Stimulated activated CD8-positive, alpha-beta memory T cell treated with anti-CD3 and anti-CD28 coated beads, Interleukin-7, amount 100 ng/mL, for 48 hours (primary cell): ENCODE data around the gene MAG.

Experiments used
- DNase-seq, 2 donors: peaks; one replicate each; pipeline ENCODE4 v3.0.0-alpha.2; 2020; ENCODE audit warnings: low read depth in 1 of 2; ENCODE audit errors: extremely low read depth in 1 of 2

Gene MAG

DNA sequence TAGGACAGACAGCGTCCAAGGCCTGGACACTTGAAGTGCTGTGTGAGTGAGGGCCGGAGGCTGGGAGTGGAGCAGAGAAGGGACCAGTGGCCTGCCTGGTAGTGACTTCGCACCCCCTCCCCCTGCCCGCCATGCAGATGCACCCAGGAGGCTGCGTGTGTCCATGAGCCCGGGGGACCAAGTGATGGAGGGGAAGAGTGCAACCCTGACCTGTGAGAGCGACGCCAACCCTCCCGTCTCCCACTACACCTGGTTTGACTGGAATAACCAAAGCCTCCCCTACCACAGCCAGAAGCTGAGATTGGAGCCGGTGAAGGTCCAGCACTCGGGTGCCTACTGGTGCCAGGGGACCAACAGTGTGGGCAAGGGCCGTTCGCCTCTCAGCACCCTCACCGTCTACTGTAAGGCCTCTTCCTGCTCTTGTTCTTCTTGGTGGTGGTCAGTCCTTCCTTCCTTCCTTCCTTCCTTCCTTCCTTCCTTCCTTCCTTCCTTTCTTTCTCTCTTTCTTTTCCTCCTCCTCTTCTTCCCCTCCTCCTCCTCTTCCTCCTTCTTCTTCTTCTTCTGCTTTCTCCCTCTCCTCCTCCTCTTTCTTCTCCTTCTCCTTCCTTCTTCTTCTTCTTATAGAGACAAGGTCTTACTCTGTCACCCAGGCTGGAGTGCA lies 49.7 kb downstream of the MAG start:
- DNase-seq = no peak

DNA sequence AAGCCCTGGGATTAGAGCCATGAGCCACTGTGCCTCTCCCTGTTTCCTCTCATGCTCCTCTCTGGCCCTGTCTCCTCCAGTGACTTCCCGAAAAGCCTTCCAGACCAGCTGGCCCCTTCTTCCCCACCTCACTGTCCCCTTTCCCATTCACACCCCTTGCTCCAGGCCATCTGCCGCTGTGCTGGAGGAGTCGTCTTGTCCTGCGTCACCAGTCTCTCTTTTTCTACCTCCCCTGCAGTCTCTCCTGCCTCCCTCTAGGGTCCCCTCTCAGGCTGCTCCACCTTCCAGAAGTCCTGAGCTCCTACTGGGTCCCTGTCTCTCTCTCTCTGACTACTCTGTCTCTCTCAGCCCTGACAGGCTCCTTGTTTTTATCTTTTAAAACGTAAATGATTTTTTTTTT lies 50.5 kb downstream of the MAG start:
- DNase-seq = no peak

DNA sequence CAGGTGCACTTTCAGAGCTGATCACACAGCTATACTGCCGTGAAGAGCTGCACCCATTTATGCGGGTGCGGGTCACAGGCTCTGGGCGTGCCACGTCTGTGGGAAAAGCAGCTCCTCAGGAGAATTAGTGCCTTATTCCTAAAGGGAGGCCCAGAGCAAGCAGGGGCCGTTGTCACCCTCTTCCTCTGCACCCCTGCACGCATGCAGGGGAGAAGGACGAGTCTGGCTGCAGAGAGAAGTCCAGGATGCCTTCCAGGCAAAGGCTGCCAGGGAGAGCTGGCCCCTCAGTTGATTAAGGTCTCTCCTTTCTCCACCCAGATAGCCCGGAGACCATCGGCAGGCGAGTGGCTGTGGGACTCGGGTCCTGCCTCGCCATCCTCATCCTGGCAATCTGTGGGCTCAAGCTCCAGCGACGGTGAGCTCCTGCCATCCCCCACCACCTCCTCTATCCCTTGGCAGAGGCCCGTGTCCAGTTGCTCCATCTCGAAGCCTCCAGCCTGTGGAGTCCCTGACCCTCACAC lies 52.6 kb downstream of the MAG start:
- no peak for DNase-seq

DNA sequence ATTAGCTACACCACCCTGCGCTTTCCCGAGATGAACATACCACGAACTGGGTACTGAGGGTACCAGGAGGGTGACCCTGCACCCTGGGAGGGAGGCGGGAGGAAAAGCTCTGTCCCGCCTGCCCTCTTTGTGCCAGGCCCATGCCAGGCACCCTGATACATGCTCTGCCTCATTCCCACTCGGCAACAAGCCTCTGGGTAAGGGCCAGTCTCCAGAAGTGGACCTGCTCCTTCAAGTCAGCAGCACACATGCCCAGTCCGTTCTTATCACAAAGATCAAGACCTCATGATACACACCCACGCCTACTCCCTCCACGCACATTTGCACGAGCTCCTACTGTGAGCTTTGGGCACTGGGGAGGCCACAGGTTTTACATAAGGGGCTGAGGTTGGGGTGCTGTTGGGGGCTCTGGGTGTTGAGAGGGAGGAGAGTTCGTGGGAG lies 53.7 kb downstream of the MAG start:
- DNase-seq = no peak

DNA sequence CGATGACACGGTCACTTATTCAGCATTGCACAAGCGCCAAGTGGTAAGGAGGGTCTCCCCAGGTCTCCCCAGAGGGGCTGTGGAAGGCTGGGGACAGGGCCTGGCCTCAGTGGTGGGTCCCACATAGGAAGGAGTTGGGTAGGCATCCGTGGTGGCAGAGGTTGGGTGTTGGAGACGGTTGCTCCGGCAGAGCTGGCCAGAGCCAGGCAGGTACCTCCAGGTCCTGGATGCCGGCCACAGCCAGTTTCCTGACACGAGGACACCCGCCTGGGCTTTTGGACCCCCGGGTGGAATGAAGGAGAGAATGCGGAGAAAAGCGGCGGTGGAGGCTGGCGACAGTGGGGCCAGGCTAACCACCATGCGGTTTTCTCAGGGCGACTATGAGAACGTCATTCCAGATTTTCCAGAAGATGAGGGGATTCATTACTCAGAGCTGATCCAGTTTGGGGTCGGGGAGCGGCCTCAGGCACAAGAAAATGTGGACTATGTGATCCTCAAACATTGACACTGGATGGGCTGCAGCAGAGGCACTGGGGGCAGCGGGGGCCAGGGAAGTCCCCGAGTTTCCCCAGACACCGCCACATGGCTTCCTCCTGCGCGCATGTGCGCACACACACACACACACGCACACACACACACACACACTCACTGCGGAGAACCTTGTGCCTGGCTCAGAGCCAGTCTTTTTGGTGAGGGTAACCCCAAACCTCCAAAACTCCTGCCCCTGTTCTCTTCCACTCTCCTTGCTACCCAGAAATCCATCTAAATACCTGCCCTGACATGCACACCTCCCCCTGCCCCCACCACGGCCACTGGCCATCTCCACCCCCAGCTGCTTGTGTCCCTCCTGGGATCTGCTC lies 54.5 kb downstream of the MAG start:
- DNase-seq = peak; percentile 41 to 73

DNA sequence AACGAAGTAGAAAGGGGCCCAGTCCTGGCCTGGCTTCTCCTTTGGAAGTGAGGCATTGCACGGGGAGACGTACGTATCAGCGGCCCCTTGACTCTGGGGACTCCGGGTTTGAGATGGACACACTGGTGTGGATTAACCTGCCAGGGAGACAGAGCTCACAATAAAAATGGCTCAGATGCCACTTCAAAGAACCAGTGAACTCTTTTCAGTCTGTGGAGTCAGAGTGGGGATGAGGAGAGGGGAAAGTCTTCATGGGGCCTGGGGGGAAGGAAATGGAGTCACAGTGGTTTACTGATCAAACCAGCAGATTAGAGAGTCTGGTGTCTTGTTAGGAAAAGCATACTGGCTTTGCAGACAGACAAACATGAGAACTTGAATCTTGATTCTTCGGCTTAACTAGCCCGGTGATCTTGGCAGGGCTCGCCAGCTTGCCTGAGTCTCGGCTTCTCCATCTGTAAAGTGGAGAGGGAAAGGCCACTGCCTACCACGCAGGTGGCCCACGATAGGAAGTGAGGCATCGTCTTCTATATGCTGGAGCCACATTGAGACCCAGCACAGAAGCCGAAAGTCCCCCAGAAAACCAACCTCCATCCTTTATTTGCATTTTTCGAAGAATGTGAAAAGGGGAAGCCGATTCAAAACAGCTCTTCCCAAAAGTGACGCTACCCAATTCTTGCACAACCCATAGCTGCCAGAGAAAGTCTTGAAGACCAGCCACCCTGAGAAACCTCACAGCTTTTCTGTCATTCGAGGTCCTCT lies 55.4 kb downstream of the MAG start, which contains the start of gene FFAR1:
FFAR1 (plus strand) TSS at position 732 of the 759 bp plus-strand sequence. CDS start 3,650 bp downstream, outside the sequence.
- peak in 1 of 2 donors; percentile 80 for DNase-seq

DNA sequence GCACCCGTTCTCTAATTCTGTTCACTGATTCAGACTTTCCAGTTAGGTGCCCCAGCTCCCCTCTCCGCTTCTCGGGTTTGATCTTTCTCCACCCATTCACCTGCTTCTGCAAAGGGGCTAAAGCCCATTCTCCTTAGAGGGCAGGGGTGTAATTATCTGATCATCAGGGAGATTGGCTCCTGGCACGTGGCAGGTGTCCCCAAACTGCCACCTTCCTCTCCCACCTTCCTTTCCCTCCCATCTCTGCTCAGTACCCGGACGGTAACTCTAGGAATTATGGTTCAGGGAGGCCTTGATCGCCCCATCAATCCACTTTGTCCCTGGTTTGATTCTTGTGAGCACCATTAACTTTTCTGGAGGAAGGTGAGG lies 56.0 kb downstream of the MAG start:
- no peak for DNase-seq

DNA sequence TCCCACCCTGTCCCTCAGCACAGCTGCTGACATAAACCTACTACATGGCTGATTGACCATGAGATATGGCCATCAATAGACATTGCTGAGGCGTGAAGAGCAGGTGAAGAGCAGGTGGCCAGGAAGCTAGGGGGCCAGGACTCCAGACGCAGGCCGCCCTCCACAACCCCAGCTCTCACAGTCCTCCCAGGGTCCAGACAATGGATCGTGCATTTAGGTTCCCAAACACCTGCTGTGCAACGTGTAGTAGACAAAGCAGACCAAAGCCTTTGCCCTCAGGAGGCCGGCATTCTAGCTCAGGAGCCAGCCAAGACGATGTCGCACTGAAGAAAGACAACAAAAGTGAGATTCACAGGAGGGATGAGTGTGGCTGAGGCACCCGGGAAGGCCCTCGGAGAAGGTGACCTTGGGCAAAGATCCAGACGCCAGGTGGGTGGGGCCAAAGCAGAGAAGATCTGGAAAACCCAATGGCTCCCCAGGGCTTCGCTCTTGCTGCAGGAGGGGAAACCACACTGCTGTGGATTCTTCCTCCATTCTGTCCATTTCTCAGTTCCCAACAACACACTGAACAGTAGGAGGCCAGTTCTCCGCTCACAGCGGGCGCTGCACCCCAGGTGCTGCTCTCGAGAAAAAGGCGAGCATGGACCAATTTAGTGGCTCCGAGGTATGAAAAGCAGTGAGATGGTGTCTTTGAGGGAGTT lies 57.1 kb downstream of the MAG start:
- DNase-seq = no peak

DNA sequence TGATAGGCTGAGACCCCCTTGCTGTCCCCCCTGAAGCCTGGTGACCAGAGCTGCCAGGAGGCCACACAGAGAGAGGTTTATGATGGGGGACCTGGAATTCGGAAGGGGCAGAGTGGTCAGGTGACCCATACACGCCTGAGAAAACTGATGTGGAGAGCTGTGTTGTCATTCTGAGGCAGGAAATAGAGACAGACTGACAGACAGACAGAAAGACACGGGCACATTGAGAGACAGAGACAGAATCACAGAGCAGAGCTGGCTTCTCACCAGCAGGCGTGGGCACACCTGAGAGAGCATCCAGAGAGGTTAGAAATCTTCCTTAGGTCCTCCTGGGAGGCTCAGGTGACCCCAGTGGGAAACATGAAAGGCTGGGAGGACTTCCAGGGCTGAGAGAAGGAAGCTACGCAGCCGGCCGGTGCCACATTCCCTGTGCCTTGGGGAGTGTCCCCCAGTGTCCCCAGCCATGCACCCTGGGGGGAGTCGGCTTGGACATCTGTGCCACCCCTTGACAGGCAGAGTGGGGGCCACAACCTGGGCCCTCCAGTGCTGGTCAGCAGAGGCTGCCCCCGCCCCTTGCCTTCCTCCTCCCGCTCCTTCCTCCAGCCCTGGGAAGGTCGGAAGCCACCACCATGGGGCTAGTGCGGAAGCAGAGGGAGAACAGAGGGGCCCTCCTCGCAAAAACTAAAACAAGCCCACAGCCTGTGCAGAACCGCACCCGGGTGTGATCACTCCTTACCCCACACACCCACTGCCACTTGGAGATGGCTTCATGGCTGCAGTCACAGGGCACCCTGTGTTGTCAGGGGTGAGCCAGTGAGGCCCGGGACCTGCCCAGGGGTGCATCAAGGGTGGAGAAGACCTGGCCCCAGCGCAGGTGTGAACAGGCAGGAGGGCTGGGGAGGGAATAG lies 57.9 kb downstream of the MAG start:
- no peak for DNase-seq

DNA sequence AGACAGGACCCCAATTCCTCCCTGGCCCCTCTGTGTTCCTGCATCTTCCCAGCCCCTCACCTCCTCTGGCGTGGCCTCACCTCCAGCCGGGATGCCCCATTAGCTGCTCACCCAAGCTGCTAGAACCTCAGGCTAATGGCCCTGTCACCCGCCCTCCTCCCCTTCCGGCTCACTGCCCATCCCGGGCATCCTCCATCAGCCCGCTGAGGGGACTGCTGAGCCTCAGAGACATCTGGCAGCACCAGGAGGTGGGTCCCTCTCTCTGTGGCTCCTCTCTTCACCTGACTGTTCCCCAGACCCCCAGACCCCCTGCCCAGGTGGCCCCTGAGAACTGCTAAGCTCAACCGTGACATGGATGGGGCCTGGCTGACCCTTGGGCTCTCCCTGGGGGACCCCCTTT lies 58.6 kb downstream of the MAG start:
- no peak for DNase-seq

DNA sequence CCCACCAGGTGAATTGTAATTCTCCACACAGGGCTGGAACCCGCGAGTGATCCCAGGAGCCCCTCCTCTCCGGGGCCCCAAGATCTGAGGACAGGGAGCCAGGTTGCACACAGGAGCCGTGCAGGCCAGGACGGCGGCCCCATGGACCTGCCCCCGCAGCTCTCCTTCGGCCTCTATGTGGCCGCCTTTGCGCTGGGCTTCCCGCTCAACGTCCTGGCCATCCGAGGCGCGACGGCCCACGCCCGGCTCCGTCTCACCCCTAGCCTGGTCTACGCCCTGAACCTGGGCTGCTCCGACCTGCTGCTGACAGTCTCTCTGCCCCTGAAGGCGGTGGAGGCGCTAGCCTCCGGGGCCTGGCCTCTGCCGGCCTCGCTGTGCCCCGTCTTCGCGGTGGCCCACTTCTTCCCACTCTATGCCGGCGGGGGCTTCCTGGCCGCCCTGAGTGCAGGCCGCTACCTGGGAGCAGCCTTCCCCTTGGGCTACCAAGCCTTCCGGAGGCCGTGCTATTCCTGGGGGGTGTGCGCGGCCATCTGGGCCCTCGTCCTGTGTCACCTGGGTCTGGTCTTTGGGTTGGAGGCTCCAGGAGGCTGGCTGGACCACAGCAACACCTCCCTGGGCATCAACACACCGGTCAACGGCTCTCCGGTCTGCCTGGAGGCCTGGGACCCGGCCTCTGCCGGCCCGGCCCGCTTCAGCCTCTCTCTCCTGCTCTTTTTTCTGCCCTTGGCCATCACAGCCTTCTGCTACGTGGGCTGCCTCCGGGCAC lies 59.6 kb downstream of the MAG start:
- DNase-seq = no peak

DNA sequence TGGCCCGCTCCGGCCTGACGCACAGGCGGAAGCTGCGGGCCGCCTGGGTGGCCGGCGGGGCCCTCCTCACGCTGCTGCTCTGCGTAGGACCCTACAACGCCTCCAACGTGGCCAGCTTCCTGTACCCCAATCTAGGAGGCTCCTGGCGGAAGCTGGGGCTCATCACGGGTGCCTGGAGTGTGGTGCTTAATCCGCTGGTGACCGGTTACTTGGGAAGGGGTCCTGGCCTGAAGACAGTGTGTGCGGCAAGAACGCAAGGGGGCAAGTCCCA lies 60.2 kb downstream of the MAG start:
- no peak for DNase-seq

DNA sequence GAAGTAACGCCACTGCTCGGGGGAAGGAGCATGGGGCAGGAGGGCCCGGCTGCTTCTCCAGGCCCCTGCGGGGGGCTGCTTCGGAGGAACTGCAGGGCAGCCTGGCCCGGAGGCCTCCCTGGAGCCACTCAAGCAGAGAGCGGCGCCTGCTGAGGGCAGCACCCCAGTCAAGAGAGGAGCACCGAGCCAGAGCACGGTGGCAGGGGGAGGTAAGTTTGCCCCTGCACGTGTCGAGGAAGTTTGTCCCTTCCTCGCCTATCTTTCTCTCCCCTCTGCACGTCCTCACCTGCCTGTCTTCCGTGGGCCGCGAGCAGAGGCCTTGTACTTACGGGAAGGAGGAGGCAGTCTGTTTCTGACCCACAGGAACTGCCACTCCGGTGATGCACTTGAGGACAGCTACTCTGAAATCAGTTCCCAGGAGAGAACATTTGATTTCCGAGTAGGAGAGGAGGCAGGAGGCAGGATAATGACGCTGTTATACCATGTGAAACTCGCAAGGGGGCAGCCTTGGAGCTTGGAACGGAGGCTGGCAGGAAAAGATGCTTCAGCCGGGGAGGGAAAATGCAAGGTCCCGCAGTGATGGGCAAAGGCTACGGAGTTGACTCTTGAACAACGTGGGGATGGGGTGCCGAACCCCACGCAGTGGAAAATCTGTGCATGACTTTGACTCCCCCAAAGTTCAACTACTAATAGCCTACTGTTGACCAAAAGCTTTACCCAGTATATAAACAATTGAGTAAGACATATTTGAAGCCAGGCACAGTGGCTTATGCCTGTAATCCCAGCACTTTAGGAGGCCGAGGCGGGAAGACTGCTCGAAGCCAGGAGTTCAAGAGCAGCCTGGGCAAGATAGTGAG lies 60.7 kb downstream of the MAG start:
- peak in 1 of 2 donors; percentile 69 for DNase-seq

DNA sequence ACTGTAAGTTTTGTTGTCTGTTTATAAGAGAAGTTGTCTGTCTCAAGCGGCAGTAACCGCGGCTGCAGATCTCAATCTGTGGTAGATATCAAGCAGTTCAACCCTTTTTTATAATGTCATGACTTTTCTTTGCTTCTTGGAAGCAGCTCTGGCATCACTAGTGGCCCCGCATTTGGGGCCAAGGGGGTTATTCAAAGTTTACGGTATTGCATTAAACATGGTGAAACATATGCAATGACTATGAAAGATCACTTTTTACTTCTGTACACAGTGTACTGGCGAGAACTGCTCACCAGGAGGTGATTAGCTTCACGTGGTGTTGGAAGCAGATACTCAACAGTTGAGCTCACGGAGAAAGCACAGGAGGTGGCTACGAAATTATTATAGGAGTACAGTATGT lies 61.7 kb downstream of the MAG start:
- no peak for DNase-seq

DNA sequence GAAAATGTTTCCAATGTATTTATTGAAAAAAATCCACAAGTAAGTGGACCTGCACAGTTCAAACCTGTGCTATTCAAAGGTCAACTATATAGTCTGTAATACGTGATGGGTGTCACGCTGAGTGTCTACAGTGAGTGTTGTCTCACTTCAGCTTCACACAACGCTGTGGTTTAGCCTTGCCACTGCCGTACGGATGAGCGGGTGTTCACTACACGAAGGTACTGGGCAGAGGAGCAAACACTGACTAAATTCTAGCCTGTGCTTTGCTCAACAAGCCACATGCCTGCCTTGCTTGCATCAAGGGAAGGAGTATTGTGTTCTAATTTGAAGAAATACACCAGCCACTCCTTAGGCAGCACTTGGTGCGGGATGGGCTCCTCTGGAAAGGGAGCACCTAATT lies 62.9 kb downstream of the MAG start:
- DNase-seq = peak in 1 of 2 donors; percentile 34

DNA sequence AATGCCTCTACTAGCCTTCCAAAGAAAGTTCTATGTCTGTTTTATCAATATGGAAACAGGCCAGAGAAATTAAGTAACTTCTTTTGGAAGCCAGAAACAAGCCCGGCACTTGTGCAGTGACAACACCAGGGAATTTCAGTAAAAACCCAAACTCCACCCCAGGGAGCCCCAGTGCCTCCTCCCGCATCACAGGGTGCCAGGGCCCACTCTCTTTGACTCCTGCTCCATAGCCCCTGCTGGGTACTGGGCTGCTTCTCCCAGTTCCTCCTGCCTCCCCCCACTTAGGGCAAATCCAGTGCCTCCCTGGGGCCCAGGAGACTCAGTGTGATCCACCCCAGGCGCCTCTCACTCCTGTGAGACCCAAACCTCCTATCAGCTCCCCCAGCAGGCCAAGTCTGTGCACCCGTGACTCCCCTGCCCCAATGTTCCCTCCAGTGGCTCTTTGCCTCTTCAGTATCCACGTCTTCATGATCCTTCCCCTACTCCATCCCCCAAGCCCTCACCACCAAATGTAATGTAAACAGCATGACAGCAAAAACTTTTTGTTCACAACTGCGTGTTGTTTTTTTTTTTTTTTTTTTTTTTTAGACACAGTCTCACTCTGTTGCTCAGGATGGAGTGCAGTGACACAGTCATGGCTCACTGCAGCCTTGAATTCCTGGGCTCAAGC lies 64.0 kb downstream of the MAG start:
- DNase-seq = no peak

DNA sequence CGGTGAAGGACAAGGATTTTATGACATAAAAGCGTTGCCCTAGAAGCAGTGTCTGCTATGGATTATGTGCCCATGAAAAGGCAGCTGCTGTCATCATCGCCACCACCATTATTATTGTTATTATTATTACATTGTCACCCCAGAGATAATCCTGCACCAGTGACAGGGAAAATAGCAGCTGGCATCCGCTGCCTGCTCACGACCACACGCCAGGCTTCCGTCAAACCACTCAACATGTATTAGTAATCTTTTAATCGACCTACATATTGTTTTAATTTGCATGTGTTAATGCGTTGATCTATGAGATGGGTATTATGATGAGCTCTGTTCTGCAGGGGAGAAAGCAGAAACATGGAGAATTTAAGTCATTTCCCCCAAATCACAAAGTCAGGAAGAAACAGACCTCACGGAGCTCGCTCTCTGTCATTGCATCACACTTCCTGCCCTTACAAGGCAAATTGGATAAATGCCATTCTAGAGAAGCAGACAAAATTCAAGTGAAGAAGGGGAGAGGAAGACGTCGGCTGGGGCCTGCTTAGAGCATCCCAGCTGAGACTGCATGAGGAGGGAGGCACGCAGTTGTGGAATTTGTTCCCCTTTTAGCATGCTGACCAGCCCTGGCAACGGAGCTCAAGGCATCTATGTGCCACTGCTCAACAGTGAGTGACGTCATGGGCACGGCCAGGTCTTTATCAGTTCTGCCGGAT lies 66.1 kb downstream of the MAG start, which contains the start of gene FFAR3:
FFAR3 (plus strand) TSS at position 594 of the 707 bp plus-strand sequence. CDS start 431 bp downstream, outside the sequence.
- no peak for DNase-seq
